GM18508 (cell line): ENCODE measurements around the gene GSG1L.

Experiments
- ATAC-seq: cut with Tn5 transposase; IDR thresholded peaks from one replicate; pipeline ENCODE4 v1.9.1; 2021; ENCODE audit warnings: moderate number of reproducible peaks; ENCODE audit not compliant: insufficient read depth, unreplicated experiment

GSG1L gene

GRCh38 chr16:28063591-28064061 is at the start of gene GSG1L:
TSS of gene GSG1L (minus strand) at chr16:28063714. CDS start at chr16:28063424, 290 bp downstream.
- ATAC-seq = no peak

- no peak for ATAC-seq
Measured at GRCh38 chr16:28112908-28113307, 49.4 kb upstream of the GSG1L start.

DNA sequence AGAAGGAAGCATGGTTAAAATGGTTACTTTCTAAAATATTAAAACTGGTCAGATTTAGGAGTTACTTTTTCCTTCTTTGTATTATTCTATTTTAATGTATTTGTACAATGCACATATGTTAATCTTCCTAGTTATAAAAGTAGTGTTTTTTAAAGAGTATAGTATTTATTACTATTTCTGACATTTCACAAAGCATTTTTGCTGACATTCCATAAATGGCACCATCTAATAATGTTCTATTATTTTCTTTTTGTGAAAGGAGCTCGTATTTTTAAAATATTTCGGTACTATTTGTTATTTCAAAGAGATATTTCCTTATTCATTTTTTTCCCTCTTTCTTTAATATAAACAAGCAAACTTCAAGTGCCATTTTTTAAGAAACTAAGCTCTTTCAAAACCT is 47.5 kb upstream of the GSG1L start:
- ATAC-seq = no peak

- ATAC-seq = no peak
Measured at GRCh38 chr16:28110479-28110878, 47.0 kb upstream of the GSG1L start.

GRCh38 chr16:28110074-28110473 is 46.6 kb upstream of the GSG1L start:
- ATAC-seq = no peak

DNA sequence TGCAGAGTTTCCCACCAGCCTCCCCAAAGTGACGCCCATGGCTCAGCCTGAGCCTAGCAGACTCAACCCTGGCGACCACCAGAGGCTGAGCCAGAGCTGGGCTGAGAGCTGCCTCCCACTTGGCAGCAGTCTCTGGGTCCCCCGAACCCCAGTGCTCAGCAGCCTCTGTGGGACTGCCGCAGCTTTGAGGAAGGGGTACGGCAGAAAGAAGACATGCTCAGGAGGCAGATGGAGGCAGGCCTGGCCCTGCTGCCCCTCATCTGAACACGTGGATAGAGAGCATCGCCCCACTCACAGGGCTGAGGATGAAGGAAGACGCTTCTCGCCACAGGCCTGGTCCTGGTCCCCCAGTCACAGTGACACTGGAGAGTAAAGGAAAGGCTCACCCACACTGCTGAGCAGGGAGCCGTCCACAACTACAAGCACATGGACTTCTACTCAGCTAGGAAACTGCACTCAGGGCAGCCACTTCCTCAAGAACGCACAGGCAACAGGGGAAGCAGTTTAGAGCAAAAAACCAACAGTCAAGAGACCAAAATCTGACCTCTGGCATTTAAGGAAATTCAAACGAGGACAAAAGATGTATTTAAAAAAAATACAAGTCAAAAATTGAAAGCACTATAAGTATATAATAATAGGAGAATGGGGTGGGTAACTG is 45.2 kb upstream of the GSG1L start:
- no peak for ATAC-seq

DNA sequence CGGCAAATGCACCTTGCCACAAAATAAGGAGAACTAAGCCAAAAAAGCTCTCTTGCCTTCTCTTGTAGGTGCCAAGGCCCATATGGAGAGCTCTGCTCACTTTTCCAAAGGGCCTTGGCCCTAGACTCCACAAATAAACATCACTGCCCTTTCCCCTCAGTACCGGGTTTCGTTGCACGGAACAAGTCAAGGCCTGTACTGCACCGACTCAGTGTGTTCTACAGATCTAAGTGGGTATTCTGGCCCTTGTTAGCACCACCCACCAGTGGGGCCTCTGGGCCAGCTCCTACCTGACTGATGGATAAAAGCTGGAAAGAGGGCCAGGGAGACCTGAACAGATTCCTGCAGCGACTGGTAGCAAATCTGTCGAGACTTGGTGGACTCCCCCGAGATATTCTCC is 43.7 kb upstream of the GSG1L start:
- no peak for ATAC-seq

DNA sequence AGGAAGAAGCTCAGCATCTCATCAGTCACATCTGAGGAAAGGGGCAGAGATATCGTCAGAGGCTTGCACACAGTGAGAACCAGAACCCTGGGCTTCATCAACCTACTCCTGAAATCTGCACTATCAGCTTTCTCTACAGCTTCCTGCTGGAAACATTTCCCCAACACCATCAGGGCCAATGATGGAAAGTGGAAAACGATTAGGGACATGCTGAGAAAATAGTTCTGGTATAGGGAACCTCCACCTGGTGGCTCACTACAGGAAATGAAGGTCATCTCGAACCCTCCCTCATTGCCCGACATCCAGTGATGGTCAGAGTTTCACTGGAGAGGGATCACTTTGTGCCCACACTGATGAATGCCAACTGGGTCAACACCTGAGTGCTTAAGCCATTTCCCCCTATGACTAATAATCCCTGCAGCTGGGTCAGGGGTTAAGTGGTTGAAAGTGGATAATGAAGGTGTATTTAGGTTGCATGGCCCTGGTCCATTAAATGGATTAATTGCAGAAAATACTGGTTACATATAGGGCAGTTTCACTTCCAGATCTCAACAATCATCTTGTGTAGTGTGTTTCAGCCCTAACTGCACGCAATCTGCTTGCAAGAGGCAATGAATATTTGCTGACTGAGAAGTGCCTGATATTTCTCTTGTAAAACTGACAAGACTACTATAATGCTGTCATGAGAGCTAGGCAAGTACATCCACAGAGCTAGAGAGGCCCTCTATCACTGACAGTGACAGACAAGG is 43.1 kb upstream of the GSG1L start:
- no peak for ATAC-seq

- no peak for ATAC-seq
Measured at GRCh38 chr16:28105954-28106353, 42.4 kb upstream of the GSG1L start.

DNA sequence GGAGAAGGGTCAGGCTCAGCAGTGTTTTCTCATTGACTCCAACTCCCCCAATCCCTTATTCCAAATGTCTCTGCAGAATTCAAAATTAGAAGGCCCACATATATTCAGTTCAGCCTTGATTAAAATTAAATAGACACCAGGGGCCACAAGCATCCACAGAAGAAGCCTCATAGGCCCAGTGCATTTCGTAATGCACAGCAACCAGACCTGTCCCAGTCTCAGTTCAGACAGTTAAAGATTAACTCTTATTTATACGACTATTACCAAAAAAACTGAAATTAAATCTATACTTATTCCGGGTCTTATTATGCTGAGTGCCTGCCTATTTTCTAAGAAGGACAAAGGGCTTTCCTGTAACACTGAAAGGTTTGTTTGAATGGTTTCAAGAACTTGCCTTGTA is 41.8 kb upstream of the GSG1L start:
- ATAC-seq = no peak

DNA sequence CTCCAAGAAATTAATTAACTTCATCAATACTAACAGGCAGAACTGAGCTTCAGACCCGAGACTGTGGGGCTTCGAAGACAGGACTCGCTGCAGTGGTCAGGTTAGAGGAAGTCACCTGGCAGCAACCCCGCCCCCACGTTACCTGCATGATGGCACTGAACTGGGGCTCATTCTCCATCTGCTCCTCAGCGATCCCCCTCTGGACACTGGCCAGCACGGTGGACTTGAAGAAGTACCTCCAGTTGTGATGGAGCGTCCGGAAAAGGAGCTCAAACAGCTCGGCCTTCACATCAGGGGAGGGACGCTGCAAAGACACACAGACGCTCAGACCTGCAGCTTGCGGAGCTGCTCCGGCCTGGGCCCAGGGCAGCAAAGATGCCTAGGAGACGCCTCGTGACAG is 40.9 kb upstream of the GSG1L start:
- ATAC-seq = no peak

GRCh38 chr16:28103516-28104170 is 40.1 kb upstream of the GSG1L start:
- no peak for ATAC-seq

DNA sequence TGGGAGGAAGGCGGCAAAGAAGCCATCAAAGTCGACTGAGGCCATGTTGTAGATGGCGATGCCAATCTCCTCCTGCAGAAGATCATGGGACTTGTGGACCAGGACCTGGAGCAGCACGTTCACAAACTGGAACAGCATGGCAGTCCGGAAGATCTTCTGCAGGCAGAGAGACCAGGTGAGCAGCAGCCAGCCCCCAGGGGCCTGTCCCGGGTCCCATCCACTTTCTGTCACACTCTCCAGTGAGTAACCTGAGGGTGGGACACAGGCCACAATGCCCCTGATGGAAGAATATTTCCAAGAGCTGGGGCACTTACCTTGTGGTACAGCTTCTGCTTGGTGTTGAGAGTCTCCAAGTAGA is 38.0 kb upstream of the GSG1L start:
- no peak for ATAC-seq

GRCh38 chr16:28100810-28101532 is 37.5 kb upstream of the GSG1L start:
- ATAC-seq = no peak

- no peak for ATAC-seq
Measured at GRCh38 chr16:28098959-28099945, 35.7 kb upstream of the GSG1L start.

DNA sequence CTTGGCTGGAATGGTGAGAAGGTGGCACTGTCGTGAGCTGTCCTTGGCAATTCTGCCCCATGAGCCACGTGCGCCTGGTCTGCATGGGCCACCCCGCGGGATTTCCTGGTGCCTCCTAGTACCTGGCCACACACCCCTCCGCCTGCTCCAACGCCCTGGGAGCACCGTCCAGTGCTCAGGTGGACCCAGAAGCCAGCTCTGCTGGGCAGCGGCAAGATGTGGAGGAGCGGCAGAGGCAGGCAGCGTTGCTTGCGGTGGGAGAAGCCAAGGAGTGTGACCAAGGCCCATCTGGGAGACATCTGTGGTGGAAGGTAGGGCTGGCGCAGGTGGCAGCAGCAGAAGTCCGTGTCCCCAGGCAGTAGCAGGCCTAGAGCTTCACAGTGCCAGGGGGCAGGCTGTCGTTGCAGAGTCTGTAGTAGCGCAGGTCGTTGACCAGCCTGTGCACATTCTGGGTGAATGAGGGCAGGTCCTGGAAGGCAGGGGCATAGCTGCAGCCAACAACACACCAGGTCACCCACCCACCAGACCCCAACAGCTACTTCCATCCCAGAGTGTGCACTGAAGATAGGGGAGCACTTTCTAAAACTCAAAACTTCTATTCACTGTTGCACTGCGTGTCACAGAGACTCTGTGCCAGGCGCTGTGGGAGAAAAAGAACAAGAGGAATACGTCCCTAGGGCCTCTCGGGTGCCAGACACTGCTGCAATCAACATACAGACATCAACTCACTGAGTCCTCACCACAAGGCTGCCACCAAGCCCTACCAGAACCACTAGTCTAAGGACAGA is 34.9 kb upstream of the GSG1L start:
- ATAC-seq = no peak

DNA sequence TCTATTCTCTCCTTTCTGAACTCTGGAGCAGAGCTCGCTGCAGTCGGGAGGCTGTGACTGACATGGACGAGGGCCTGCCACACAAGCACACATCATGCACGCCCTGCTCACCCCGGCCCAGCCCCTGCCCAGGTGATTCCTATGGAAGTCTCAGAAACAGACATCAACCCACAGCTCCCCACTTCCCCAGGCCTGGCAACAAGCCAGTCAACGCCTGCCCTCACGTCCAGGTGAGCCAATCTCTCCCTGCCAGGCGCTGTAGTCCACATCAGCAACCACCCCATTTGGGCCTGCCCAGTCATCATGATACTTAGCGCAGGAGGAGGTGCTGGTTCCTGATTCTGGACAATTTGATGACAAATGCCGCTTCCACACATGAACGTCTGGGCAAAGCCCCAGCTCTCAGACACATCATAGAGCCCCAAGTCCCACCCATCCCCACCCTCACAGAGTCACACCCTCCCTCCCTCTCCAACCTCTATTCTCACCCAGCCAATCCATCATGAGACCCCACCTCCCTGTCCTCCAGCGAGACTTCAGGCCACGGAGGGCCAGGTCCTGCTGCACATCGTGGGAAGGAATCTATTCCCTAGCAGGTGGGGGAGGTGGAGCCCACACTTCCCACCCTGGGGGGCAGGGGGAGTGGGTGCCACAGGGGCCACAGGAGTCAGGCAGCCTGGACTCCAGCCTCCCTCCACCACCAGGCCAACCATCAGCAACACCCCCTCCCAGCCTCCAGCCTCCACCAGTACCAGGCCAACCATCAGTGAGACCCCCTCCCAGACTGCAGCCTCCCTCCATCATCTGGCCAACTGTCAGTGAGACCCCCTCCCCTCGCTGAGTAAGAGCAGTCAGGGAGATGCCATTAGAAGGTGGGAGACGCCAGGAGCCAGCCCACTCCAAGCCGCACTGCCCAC is 33.7 kb upstream of the GSG1L start:
- ATAC-seq = no peak

GRCh38 chr16:28093385-28093725 is 29.8 kb upstream of the GSG1L start:
- ATAC-seq = no peak
